HUDEP-2 (cell line): Measurements from ENCODE around the gene STARD9.
"Not testable (repeated sequence)": the region's sequence is repeated elsewhere in the genome, so short reads cannot be mapped to it uniquely, and the experiment has no call there.

Source experiments
- DNase-seq, 76 experiments: peaks; one replicate each; lab custom pipeline; 2025; ENCODE audit not compliant: unreplicated experiment in 76 of 76; lab: John Stamatoyannopoulos, UW

The STARD9 gene

DNA sequence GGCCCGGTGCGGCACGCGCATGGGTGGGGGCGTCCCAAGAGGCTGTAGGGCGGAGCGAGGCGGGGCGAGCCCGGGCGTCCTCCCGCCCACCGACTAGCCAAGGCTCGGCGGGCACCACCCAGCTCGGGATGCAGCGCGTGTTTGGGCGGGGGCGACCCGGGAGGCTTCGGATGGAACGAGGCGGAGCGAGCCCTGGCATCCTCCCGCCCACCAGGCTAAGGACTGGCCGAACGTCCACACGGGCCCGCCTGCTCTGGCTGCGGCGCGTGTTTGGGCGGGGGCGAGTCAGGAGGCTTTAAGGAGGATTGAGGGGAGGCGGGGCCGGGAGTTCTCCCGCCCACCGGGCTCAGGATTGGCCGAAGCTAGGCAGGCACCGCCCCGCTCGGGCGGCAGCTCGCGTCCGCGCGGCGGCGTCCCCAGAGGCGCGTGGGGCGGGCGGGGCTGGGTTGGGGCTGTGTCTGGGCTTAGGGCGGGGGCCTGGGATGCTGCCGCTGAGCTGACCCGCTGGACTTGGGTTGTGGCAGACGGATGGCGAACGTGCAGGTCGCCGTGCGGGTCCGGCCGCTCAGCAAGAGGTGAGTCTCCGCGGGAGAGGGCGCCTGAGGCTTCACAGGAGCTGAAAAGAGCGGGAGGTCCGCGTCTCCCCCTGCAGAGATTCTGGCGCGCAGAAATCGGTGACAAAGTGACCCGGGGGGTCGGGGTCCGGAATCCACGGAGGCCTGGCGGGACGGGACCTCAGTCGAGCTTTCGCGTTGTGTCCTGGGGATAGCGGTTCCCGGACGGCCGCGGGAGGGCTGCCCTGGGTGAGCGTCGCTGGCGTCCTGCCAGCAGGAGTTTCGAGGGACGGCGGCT lies at the start of gene STARD9:
STARD9 (plus strand) TSS at position 419 of the 852 bp plus-strand sequence; CDS start at position 529, 110 bp downstream.
- DNase-seq: peak; percentile 77 to 99 (median 98)

DNA sequence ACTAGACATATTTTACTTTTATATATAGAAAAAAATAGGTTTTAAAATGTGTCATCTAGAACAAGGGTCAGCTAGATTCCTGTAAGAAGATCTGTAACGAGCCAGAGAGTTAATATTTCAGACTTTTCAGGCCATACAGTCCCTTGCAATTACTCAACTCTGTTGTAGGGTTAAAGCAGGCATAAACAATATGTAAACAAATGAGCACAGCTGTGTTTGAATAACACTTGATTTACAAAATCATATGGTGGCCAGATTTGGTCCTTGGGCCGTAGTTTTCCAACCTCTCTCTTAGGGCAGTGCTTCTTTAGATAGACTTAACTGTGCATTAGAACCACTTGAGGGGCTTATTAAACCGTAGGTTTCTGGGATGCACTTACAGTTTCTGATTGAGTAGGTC lies 46.4 kb upstream of the STARD9 start:
- no peak for DNase-seq

GRCh38 chr15:42533246-42533645 lies 42.2 kb upstream of the STARD9 start:
- DNase-seq: no peak

- DNase-seq: no peak
Measured at GRCh38 chr15:42544853-42545629, 30.4 kb upstream of the STARD9 start.

DNA sequence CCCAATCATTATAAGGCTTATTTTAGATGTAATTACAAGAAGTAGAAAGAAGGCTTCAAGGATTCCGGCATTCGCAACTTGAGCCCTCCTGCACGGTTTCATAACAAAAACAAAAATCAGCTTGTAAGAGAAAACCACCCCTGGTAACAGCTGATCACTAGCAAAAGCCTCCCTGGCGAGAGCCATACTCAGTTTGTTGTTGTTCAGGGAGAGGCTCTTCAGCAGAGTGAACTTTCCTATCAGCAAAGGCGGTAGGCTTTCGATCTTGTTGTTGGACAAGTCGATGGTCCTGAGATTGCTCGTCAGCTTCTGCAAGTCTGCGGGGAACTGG lies 27.5 kb upstream of the STARD9 start:
- peak in 7 of 76 experiments; percentile 3 to 43 (median 27) for DNase-seq

DNA sequence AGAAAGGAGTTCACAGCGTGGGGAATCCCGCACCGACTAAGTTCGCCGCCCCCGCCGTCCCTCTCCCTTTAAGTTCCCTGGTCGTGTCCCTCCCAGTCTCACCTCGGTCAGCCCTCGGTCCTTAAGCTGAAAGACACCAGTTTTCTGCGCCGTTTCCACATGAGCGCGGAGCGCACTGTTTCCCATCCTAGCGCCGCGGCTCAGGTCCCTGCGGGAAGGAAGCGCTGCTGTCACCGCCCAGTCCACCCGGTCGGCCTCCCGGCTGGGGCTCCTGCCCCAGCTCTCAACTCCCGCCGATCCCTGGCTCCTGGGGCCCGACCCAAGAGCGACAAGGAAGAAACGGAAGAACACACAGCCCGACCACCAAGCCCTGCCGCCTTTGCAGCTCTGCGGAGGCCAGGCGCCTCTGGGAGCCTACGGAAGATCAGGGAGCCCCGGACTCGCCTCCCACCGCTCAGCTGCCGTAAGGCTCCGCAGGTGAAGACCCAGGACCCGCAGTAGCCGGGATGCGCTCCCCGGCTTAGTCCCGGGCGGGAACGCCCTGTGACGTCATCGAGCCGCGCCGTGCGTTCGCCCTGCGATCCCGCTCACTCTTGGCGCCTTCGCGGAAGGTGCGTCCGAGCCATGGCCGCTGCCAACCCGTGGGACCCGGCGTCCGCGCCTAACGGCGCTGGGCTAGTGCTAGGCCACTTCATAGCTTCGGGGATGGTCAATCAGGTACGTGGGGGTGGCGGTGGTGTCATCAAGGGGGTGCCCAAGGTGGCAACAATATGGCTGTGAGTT lies 27.0 kb upstream of the STARD9 start, which contains the start of the genes HAUS2 and LRRC57:
HAUS2 (plus strand) TSS at position 590 of the 783 bp plus-strand sequence; CDS start at position 625, 35 bp downstream.
LRRC57 (minus strand) TSS at position 545 of the 783 bp plus-strand sequence; CDS start at position 186, 359 bp downstream.
- DNase-seq: peak in 74 of 76 experiments; percentile 12 to 85 (median 70)

- DNase-seq: peak in 30 of 76 experiments; percentile 2 to 65 (median 31)
Measured at GRCh38 chr15:42549032-42549491, 26.3 kb upstream of the STARD9 start.

DNA sequence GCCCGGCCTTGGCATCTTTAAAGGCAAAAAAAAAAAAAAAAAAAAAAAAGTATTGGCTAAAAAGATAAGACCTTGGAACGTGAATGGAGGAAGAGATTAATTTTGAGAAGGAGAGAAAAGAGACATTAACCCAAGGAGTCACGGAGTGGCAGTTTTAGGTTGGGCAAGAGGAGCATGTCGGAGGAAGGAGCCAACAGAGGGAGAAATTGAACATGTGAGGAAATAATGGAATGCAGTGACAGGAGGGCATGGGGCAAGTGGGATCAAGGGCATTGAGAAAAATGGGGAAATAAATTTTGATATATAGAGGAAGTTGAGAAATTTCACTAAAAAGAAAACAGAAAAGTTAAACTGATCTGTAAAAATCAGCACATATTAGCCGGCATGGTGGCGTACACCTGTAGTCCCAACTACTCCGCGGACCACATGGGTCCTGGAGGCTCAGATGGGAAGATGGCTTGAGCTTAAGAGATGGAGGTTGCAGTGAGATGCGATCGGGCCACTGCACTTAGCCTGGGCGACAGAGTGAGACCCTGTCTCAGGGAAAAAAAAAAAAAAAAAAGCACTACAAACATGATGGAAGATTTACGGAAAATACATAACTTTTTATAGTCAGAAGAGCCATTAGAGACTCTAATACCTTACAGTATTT lies 25.5 kb upstream of the STARD9 start:
- DNase-seq: peak in 24 of 76 experiments; percentile 7 to 62 (median 26)

DNA sequence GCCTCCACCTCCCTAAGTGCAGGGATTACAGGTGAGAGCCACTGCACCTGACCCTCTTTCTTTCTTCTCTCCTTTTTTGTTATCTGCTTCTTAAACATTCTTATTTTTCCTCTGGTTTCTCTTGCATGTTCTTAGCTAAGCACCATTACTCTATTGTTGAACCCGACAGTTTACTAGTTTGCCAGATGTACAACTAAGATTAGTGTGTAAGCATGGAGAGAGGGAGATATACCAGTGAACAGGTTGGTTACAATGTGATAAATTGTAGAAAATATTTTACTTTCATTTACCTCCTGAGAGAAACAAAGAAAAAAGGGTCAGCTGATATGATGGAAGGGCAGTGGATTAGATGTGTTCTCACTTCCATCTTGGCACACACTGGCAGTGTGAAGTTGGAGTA lies 21.9 kb upstream of the STARD9 start:
- peak in 1 of 76 experiments; percentile 30 for DNase-seq

DNA sequence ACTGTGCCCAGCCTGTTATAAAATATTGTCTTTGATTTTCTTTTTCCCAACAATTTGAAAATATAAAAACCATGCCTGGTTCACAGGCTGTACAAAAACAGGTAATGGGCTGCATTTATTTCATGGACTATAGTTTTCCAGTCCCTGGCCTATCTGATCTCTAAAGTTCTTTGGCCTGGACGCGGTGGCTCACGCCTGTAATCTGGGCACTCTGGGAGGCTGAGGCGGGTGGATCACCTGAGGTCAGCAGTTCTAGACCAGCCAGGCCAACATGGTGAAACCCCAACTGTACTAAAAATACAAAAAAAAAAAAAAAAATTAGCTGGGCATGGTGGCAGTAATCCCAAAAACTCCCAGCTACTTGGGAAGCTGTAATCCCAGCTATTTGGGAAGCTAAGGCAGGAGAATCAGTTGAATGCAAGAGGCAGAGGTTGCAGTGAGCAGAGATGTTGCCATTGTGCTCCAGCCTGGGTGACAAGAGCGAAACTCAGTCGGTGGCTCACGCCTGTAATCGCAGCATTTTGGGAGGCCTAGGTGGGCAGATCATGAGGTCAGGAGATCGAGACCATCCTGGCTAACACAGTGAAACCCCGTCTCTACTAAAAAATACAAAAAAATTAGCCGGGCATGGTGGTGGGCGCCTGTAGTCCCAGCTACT lies 18.7 kb upstream of the STARD9 start:
- DNase-seq: not testable (repeated sequence)

DNA sequence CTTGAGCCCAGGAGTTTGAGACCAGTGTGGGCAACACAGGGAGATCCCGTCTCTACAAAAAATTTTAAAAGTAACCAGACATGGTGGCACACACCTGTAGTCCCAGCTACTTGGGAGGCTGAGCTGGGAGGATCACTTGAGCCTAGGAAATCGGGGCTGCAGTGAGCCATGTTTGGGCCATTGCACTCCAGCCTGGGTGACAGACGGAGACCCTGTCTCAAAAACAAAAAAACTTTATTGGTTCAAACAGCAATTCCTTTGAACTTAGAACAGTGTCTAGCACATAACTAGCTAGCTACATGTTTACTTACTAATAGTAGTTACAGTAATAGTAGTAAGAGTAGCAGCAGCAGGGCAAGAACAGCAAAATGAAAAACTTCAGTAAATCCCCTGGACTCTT lies 16.7 kb upstream of the STARD9 start:
- DNase-seq: no peak

DNA sequence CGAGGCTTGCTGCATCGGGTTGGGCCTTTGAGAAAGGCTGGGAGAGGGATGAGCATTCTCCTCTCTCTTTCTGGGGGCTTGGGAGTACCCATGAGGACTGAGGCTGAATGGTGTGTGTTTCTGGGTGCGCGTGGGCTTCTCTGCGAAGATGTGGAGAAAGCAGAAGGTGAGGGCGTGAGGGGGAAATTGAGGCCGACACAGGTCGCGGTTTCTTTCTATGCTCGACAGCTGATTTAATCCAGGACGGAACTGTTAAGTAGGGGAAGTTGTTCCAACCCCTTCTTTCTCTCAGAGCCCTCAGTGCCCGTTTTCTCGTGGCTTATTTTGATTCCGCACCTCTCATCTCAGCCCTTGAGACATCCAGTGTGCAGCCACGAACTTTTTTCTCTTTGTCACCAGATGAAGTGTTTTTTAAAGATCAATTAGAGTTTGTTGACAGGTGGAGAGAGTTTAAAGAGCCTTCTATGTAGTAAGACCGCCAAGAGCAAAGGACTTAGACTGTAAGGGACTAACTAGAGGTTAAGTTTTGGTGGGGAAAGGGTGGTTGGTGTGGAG lies 711 bp downstream of the STARD9 start:
- DNase-seq: no peak

DNA sequence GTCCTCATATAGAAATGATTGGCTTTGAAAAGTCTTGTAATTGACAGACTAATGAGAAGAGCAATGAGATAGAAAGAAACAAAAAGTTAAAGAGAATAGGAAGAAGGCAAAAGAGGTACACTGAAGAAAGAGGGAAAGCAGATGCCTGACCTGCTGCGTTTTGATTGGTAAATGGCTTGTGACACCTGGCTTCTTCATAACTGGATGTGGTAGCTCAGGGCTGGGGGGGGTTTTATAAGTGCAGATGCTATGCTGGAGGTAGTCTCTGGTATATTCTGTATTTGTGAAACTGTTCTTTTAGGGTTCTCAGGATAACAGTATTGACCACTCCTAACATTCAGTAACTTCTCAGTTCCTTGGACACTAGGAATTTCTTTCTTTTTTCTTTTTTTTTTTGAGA lies 1.4 kb downstream of the STARD9 start:
- DNase-seq: no peak

- no peak for DNase-seq
Measured at GRCh38 chr15:42577514-42578031, 2.2 kb downstream of the STARD9 start.

DNA sequence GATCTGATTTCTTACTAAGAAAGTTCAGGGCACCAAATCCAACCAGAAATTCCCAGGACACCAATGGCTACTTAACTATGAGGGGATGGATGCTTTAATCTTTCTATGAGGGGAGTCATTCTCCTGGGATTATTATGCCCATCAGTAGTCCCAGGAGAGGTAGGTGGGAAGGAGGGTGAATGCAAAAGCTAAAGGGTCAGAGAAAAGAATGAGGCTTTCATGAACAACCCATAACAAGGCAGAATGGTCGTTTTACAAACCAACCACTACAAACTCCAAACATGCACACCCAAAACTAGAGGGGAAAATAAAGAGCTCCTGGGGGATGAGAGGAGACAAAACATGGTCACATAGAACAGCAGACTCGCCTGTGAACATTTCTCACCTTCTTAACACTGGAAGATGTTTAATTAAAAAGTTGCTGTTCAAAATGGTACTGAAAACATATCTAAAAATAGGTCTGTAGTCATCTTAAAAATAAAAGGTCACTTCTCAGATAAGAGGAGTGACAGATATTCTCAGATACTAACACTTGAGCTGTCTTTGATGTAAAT lies 3.7 kb downstream of the STARD9 start:
- no peak for DNase-seq

- DNase-seq: peak in 57 of 76 experiments; percentile 7 to 70 (median 43)
Measured at GRCh38 chr15:42581272-42581730, 5.9 kb downstream of the STARD9 start.

- DNase-seq: no peak
Measured at GRCh38 chr15:42582569-42583375, 7.4 kb downstream of the STARD9 start.
